Neural progenitor cell (in vitro differentiated cells): ENCODE results near the gene FN3K. TPM values are rescaled to one million over a fixed set of nuclear protein-coding genes. Genes with fewer than 3 reads are reported as not detected.

ENCODE experiments used
- DNase-seq: peaks from one replicate; pipeline ENCODE4 v3.0.0-alpha.2; 2016; ENCODE audit warnings: low spot score
- H2AFZ ChIP-seq: fragments of 200-600 bp; sonication (generic); replicated peaks from 2 replicates; pipeline ENCODE4 v1.6.1; 2016; ENCODE audit warnings: antibody characterized with exemption
- H3F3A ChIP-seq: fragments of 200-600 bp; sonication (generic); 2 replicates; pipeline ENCODE4 v1.6.1; 2016; ENCODE audit warnings: antibody characterized with exemption, low read depth
- H3K27ac ChIP-seq: fragments of 200-600 bp; sonication (generic); 2 replicates; pipeline ENCODE4 v1.5.1; 2016; ENCODE audit warnings: mild to moderate bottlenecking
- H3K27me3 ChIP-seq: fragments of 200-600 bp; sonication (generic); 2 replicates; pipeline ENCODE4 v1.6.1; 2016; ENCODE audit warnings: mild to moderate bottlenecking, moderate library complexity
- H3K36me3 ChIP-seq: fragments of 200-600 bp; sonication (generic); 2 replicates; pipeline ENCODE4 v1.5.1; 2016
- H3K4me1 ChIP-seq: fragments of 200-600 bp; sonication (generic); 2 replicates; pipeline ENCODE4 v1.6.1; 2016; ENCODE audit warnings: mixed run types
- H3K4me2 ChIP-seq: fragments of 200-600 bp; sonication (generic); 2 replicates; pipeline ENCODE4 v1.6.1; 2016
- H3K4me3 ChIP-seq: fragments of 200-600 bp; sonication (generic); 2 replicates; pipeline ENCODE4 v1.5.1; 2016
- H3K79me2 ChIP-seq: fragments of 200-600 bp; sonication (generic); 2 replicates; pipeline ENCODE4 v1.6.1; 2016; ENCODE audit warnings: low read depth
- H3K9ac ChIP-seq: fragments of 200-600 bp; sonication (generic); 2 replicates; pipeline ENCODE4 v1.6.1; 2016
- H3K9me3 ChIP-seq: fragments of 200-600 bp; sonication (generic); 2 replicates; pipeline ENCODE4 v1.5.1; 2016; ENCODE audit warnings: low read depth
- H4K20me1 ChIP-seq: fragments of 200-600 bp; sonication (generic); 2 replicates; pipeline ENCODE4 v1.6.1; 2016; ENCODE audit warnings: low read depth
- H3K27ac Mint-ChIP-seq: 3 replicates; pipeline ENCODE4 v1.8.0; 2021; ENCODE audit warnings: mixed read lengths
- H3K27me3 Mint-ChIP-seq: 2 replicates; pipeline ENCODE4 v1.8.0; 2022; ENCODE audit warnings: low read depth, mild to moderate bottlenecking, inconsistent platforms, moderate library complexity, mixed read lengths; ENCODE audit not compliant: insufficient read depth
- H3K36me3 Mint-ChIP-seq: 3 replicates; pipeline ENCODE4 v1.8.0; 2021; ENCODE audit warnings: mixed read lengths
- H3K4me1 Mint-ChIP-seq: 3 replicates; pipeline ENCODE4 v1.8.0; 2021; ENCODE audit warnings: mixed read lengths
- H3K4me3 Mint-ChIP-seq: 3 replicates; pipeline ENCODE4 v1.8.0; 2021; ENCODE audit warnings: mild to moderate bottlenecking, moderate library complexity, mixed read lengths
- H3K9me3 Mint-ChIP-seq: 3 replicates; pipeline ENCODE4 v1.8.0; 2020; ENCODE audit warnings: mixed read lengths
- EZH2 ChIP-seq: fragments of 200-600 bp; sonication (generic); IDR thresholded peaks from 2 replicates; pipeline ENCODE4 v1.6.1; 2017; ENCODE audit warnings: antibody characterized with exemption, mild to moderate bottlenecking, moderate library complexity
- EZH2phosphoT487 ChIP-seq: fragments of 200-600 bp; sonication (generic); IDR thresholded peaks from 2 replicates; pipeline ENCODE4 v1.6.1; 2017; ENCODE audit warnings: antibody characterized with exemption
- total RNA-seq: library from RNA; depleted of rRNA; stranded (reverse); fragments of >200 nt; gene quantifications from 2 replicates; pipeline ENCODE4 v1.2.3, GENCODE V29; 2015; ENCODE audit warnings: low replicate concordance
- TF ChIP-seq, protein P1 (sequence below): fragments of 200-600 bp; sonication (generic); IDR thresholded peaks from 2 replicates; pipeline ENCODE4 v1.5.1; 2017; ENCODE audit warnings: antibody characterized with exemption, mild to moderate bottlenecking

FN3K gene
- total RNA-seq, 1 donor from 2014 or later: 3.3 TPM

DNA sequence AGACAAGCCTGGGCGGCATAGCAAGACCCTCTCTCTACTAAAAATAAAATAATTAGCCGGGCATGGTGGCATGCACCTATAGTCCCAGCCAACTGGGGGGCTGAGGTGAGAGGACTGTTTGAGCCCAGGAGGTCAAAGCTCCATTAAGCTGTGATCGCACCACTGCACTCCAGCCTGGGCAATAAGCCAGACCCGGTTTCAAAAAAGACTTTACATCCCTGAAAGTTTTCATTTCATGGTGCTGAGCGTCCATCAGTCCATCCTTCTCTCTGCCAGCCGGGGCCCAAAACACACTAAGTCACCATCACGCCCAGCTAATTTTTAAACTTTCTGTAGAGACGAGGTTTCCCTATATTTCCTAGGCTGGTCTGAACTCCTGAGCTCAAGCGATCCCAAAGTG, 47.5 kb upstream of the FN3K start:
- Mint-ChIP-seq H3K27me3 (peaks cover 7% of the 10 kb centered on the region), H3K9me3 (no peaks in the 10 kb centered on the region), H3K36me3 (peaks cover 2% of the 10 kb centered on the region), H3K4me1 (peaks cover 18% of the 10 kb centered on the region), H3K4me3 (no peak overlapping the region), H3K27ac (no peak overlapping the region)
- H3K9me3 ChIP-seq: no peaks in the 10 kb centered on the region
- no peak overlapping the region for H3K9ac ChIP-seq
- H3K4me1 ChIP-seq: peaks cover 10% of the 10 kb centered on the region
- DNase-seq: no peak
- H3K36me3 ChIP-seq: no peaks in the 10 kb centered on the region
- H2AFZ ChIP-seq: no peak overlapping the region
- H3K27ac ChIP-seq: no peak overlapping the region
- TF ChIP-seq, protein P1, sequence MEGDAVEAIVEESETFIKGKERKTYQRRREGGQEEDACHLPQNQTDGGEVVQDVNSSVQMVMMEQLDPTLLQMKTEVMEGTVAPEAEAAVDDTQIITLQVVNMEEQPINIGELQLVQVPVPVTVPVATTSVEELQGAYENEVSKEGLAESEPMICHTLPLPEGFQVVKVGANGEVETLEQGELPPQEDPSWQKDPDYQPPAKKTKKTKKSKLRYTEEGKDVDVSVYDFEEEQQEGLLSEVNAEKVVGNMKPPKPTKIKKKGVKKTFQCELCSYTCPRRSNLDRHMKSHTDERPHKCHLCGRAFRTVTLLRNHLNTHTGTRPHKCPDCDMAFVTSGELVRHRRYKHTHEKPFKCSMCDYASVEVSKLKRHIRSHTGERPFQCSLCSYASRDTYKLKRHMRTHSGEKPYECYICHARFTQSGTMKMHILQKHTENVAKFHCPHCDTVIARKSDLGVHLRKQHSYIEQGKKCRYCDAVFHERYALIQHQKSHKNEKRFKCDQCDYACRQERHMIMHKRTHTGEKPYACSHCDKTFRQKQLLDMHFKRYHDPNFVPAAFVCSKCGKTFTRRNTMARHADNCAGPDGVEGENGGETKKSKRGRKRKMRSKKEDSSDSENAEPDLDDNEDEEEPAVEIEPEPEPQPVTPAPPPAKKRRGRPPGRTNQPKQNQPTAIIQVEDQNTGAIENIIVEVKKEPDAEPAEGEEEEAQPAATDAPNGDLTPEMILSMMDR: no peak
- no peak for TF ChIP-seq EZH2phosphoT487
- no peak for TF ChIP-seq EZH2
- H3K4me2 ChIP-seq: no peak overlapping the region
- H4K20me1 ChIP-seq: no peaks in the 10 kb centered on the region
- no peak overlapping the region for H3K4me3 ChIP-seq
- H3K27me3 ChIP-seq: no peaks in the 10 kb centered on the region
- no peaks in the 10 kb centered on the region for H3K79me2 ChIP-seq
- H3F3A ChIP-seq: no peaks in the 10 kb centered on the region

DNA sequence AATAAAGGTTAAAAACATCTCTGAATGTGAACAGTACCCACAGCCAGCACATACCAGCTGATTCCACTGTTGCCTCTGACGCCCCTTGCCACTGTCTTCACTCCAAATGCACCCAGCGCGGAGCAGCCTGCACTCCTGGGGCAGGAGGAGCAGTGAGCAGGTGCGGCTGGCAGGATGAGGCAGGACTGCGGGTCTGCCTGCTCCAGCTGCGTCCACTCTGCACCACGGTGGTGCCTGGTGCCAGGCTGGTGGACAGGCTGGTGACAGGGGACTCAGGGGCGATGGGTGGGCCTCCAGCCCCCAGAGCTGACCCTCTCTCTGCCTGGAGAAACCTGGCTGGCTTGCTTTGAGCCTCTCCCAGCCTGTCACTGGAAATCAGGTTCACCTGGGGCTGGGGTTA, 46.3 kb upstream of the FN3K start:
- Mint-ChIP-seq H3K36me3 (peaks cover 4% of the 10 kb centered on the region), H3K9me3 (peaks cover 7% of the 10 kb centered on the region), H3K27me3 (peaks cover 9% of the 10 kb centered on the region), H3K27ac (no peak overlapping the region), H3K4me1 (peaks cover 18% of the 10 kb centered on the region), H3K4me3 (no peak overlapping the region)
- no peaks in the 10 kb centered on the region for H4K20me1 ChIP-seq
- H3F3A ChIP-seq: no peaks in the 10 kb centered on the region
- no peaks in the 10 kb centered on the region for H3K27me3 ChIP-seq
- no peaks in the 10 kb centered on the region for H3K79me2 ChIP-seq
- no peaks in the 10 kb centered on the region for H3K36me3 ChIP-seq
- H3K4me3 ChIP-seq: no peak overlapping the region
- H3K27ac ChIP-seq: no peak overlapping the region
- H3K9ac ChIP-seq: no peak overlapping the region
- DNase-seq: no peak
- no peak overlapping the region for H2AFZ ChIP-seq
- TF ChIP-seq EZH2 (no peak), EZH2phosphoT487 (no peak)
- TF ChIP-seq, protein P1: no peak
- no peaks in the 10 kb centered on the region for H3K9me3 ChIP-seq
- H3K4me2 ChIP-seq: no peak overlapping the region
- H3K4me1 ChIP-seq: peaks cover 10% of the 10 kb centered on the region

DNA sequence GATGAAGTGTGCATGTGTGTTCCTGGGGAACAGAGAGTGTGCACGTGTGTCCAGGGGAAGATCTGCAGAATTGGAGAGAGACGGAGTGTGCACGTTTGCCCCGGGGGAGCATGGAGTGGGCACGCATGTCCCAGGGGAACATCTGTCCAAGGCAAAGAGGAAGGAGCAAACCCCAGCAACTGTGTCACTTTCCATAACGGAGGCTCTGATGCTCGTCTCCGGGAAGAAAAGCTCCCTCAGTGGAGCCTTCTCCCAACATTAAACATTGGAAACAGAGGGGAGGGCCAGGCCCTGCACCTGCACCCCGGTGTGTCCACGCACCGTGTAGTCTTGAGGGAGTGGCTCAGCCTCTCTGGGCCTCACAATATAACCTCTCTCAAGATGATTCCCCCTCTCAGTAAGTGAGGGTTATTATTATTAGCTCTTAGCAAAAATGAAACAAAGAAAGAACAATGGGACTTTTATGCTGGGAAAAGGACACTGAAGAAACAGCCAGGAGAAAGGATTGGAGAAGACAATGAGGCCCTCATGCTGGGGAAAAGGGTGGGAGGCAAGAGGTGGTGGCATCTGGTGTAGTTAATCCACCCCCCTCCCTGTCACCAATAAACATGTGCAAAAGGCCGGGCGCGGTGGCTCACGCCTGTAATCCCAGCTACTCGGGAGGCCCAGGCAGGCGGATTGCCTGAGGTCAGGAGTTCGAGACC, 44.5 kb upstream of the FN3K start:
- H2AFZ ChIP-seq: no peak overlapping the region
- no peaks in the 10 kb centered on the region for H3K9me3 ChIP-seq
- H3K36me3 Mint-ChIP-seq: peaks cover 10% of the 10 kb centered on the region
- no peaks in the 10 kb centered on the region for H3K36me3 ChIP-seq
- peaks cover 18% of the 10 kb centered on the region for H3K4me1 Mint-ChIP-seq
- no peak overlapping the region for H3K4me3 Mint-ChIP-seq
- DNase-seq: peak; percentile 34
- peaks cover 13% of the 10 kb centered on the region for H3K27me3 Mint-ChIP-seq
- H3K9me3 Mint-ChIP-seq: peaks cover 18% of the 10 kb centered on the region
- H3K27ac Mint-ChIP-seq: no peak overlapping the region
- H3F3A ChIP-seq: no peaks in the 10 kb centered on the region
- TF ChIP-seq EZH2: no peak
- no peak for TF ChIP-seq EZH2phosphoT487
- TF ChIP-seq, protein P1: no peak
- no peaks in the 10 kb centered on the region for H4K20me1 ChIP-seq
- H3K27ac ChIP-seq: no peak overlapping the region
- no peak overlapping the region for H3K9ac ChIP-seq
- H3K79me2 ChIP-seq: no peaks in the 10 kb centered on the region
- H3K4me3 ChIP-seq: no peak overlapping the region
- H3K27me3 ChIP-seq: peaks cover 7% of the 10 kb centered on the region
- peaks cover 10% of the 10 kb centered on the region for H3K4me1 ChIP-seq
- no peak overlapping the region for H3K4me2 ChIP-seq
